HG02588 (cell line): ENCODE measurements around the gene RBPJ.
"Not testable (repeated sequence)": the region's sequence is repeated elsewhere in the genome, so short reads cannot be mapped to it uniquely, and the experiment has no call there.

ENCODE experiments used
- ATAC-seq: cut with Tn5 transposase; IDR thresholded peaks from one replicate; pipeline ENCODE4 v1.9.1; 2021; ENCODE audit warnings: mild to moderate bottlenecking, moderate library complexity; ENCODE audit not compliant: unreplicated experiment

Gene RBPJ

DNA sequence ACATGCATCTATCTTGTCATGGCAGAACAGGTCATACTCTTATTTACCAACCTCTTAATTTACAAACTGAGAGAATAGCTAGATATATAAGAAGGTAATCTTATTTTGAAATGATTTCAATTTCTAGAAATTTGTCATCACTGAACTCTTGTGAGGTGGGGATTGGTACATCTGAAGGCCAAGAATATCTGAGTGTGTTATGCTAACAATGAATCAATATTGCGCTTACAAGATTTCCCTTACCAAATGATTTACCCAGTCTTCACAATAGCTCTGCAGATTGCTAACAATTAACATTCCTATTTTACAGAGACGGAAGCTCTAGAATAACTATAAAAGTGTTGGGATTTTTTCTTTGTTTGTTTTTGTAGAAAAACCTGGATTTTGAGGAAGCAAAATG, 48.3 kb downstream of the RBPJ start:
- ATAC-seq = no peak

DNA sequence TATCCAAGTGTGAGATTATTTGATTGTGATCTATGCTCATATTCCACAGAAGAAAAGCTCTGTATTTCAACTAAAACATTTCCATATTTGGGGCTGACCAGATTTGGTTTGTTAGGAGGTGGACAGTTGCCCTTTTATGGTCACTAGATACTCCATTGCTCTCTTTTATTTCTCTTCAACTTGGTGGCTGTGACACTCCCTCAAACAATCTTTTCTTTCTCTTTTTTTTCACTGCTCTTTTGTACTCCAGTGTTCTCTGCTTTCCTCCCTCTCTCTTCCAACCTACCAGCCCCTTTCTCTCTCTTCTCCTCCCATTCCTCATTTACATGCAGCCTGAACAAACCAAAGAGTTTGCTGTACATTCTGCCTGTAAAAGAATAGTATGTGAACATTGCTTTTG, 48.8 kb downstream of the RBPJ start:
- no peak for ATAC-seq

DNA sequence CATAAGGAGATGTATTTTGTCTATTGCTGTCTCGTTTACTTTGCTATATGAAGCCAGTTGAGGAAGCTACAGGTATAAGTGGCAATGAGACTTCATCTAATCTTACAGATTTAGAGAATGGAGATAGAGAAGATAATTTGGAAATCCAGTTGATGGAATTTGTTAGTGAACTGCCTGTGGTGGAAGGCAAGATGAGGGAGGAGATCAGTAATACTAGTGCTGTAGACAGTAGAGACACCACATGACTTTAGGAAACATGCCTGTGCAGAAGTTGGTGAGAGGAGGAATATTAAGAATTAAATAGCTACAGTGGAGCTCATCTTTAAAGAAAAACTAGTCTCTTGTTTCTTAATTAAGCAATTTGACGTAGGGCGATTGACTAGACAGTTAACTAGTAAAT, 51.3 kb downstream of the RBPJ start:
- no peak for ATAC-seq

DNA sequence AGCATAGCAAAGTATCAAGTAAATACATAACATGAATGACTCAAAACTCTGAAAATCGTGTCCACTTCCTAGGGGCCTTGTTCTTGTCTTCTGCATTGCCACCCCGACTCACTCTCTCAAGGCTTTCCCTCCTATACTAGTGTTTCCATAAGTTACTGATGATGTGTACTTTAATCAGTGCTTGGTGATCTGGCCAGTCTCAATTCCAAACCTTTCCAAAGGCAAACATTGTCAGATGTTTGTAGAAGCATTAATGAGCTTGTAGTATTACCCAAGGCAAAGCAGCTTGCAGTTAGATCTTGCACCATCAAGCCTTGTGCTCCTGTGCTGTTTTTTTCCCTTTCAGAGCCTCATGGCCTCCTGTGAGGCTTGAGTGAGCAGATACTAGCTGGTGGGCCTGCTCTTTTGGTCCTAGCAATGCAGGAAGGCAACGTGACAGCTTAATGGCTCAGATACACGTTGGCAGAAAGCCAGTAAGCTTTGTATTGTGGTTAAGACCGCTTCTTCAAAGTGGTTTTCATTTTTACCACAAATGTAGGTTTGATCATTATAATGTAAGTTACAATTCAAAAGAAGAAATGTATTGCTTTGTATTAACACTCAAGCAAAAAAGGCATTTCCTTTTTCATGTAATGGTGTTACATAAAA, 51.8 kb downstream of the RBPJ start:
- peak; percentile 79 for ATAC-seq

DNA sequence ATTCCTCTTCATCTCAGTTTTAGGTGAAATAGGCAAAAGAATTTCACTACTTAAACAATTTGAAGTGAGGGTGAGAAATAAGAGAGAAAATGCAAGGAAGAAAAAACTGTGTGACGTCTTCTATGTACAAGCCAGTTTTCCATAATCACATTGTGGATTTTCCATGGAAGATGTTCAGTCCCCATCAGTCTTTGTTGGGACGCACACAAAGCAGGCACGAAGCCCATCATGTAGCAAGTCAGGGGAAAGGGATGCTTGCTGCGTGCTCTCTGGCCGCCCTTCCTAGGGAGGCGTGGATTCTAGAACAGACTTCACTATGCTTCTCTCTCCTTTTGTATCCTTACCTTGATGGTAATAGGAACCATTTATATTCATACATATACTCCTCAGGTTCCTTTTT, 54.7 kb downstream of the RBPJ start:
- no peak for ATAC-seq

DNA sequence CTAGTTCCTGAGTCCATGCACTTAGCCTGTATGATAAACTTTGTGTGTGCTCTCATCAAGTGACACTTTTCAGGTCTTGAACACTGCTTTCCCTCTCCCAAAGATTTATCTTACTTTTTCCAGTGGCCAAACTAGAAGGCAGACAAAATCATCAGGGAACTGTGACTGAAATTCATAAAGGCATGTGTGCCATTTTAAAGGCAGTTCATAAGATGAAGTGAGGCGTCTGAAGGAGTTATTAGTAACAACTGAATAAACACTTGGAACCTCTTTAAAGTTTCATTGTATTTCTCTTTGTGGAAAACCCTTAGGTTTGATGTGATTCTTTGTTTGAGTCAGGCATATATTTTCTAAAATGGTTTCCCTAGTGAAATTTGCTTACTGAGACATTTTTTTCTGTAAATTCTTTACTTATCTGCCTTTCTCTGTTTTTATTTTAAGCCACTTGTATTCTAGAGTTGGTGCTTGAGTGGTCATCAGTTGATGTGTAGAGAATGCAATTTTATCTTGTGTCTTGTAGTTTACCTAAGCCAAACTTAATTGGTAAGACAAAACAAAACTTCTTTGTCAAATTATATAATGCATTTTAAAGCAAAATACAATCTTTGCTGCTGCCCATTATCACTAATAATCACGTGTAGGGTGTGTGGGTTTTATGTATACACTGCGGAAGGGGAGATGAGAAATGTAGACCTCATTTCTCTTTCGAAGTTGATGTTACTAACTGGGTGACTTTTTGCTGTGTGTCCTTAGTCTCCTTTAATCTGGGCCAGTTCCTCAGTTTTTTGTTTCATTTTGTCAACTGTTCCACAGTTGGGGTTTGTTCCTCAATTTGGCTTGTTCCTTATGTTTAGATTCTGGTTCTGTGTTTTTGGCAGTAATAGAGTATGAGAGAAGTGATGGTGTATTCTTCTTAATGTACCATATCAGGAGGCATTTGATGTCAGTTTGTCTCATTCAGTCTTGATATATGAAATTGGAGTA, 56.8 kb downstream of the RBPJ start:
- no peak for ATAC-seq

DNA sequence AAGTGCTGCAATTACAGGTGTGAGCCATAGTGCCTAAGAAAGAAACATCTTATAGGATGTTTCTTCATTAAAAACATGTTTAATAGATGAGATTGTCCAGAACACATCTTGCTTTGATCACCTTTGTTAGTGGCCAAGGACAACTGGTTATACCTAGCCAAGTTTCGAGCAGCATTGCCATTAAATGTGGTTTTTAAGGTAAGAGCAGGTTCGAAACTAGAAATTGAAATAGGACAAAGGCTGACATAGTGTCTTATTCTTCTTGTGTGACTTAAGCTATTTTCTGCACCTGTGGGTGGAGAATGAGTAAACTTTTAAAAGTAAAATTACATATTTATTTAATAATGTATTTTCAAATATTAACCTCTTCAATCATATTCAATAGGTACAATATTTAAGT, 59.0 kb downstream of the RBPJ start:
- ATAC-seq = no peak

DNA sequence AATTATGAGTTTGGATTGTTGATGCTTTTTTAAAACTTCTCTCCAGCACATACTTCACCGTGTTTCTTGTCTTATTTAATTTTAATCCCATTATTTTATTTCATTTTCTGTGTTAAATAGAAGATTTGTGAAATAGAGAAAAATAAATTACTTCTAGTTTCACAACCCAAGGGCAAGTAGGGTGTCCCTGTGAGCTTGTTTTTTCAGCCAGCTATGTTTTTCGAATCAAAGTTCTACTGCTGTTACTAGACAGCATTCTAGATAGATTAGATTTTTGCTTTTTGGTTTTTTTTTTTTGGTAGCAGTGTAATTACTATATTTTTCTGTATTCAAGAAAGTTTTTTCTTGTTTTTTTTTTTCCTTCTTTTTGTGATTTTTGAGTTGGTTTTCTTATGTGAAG, 59.9 kb downstream of the RBPJ start:
- no peak for ATAC-seq

DNA sequence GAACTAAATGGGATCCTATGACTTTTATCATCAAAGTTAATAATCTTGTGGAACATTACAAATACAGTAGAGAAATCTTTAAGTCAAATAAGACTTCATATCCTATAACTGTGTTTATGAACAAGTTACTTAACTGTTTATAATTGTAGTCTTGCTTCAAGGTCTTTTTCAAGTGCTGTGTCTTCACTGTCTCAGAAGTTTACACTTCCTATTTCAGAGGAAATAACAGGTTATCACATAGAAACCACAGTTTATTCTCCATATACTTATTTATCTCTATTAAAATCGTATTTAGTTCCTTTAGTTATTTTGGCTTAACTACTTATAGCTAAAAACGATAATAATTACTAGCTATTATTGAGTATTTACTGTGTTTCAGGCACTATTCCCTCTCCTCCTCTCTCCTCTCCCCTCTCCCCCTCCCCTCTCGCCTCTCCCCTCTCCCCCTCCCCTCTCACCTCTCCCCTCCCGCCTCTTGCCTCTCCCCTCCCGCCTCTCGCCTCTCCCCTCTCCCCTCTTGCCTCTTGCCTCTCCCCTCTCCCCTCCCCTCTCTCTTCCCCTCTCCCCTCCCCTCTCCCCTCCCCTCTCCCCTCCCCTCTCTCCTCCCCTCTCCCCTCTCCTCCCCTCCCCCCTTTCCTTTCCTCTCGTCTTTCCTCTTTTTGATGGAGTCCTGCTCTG, 63.7 kb downstream of the RBPJ start:
- ATAC-seq = no peak

DNA sequence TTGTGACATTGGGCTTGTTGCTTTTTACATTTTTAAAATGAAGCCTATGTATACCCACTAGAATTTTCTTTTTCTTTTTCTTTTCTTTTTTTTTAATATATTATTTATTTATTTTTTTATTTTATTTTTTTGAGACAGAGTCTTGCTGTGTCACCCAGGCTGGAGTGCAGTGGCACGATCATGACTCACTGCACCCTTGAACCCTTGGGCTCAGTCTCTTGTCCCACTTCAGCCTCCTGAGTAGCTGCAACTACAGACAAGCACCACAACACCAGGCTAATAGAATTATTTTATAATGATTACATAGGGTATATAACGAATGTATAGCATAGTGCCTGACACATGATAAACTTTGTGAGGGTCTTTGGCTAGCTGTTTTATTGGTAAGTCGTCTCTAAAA, 64.9 kb downstream of the RBPJ start:
- ATAC-seq = no peak

DNA sequence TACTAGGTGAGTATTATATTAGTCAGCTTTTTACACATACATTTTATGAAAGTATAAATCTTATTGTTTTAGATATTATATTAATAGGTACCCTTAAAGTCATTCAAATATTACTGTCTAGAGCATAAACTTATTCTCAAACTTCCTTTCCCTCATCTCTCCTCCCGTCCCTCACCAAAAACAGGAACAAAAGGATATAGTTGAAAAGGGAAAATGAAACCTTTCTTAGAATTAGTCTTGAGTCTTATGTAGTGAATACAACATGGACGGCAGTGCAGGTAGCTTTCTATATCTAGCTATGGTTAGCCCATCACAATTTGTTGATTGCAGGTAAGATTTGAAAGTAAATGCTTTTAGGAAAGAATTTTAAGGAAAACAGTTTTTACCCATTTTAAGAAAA, 65.6 kb downstream of the RBPJ start:
- ATAC-seq = no peak

DNA sequence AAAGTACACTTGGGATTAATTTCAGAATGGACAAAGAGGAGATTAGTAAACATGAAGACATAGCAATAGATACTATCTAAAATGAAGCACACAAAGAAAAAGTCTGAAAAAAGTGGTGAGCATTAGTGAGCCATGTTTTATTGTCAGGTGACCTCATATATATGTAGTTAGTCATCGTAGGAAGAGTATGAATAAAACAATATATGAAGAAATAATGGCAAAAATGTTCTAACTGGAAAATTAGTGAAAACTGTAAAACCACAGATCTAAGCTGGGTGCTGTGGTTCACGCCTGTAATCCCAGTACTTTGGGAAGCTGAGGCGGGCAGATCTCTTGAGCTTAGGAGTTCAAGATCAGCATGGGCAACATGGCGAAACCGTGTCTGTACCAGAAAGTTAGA, 67.9 kb downstream of the RBPJ start:
- no peak for ATAC-seq

DNA sequence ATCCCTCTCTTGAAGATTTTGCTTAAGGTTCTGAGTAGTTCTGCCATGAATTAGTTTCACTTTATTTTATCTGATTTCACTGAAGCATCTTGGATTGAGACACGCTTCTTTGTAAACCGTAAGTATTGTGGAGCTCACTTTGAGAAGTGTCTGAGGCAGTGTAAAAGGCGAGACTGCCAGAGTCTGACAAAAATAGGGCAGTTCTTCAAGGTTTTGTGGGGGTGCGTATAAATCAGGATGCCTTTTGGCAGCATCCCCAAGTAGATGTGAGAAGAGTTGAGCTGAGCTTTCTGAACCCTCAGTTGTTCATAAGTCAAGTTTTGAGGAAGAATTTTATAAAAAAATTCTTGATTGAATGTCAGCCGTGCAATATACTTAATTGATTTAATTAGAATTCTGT, 76.3 kb downstream of the RBPJ start:
- no peak for ATAC-seq

DNA sequence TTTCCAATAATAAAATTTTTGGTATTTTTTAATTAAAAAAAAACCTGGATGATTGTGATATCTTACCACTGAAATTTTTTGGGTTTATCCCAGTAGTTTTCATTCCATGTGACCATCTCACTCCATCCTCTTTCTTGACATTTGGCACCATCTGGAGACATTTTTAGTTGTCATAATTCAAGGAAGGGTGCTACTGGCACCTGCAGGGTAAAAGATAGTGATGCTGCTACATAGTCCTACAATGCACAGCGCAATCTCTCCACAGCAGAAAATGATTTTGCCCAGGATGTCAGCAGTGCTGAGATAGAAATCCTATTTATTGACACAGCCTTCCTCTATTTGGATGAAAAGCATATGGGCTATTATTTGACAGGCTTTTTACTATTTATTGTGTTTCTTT, 79.3 kb downstream of the RBPJ start:
- no peak for ATAC-seq

DNA sequence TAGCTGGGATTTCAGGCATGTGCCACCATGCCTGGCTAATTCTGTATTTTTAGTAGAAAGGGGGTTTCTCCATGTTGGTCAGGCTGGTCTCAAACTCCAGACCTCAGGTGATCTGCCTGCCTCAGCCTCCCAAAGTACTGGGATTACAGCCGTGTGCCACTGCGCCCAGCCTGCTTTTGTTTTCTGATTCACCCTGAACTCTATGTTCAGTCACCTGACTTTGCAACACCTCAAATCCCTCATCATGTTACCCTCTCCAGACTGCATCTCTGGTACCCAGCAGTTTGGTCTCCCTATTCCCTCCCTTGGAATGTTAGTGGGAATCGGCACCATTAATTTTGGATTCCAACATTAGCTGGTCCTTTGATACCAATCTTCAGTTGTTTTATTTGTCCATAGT, 81.2 kb downstream of the RBPJ start:
- ATAC-seq = not testable (repeated sequence)

DNA sequence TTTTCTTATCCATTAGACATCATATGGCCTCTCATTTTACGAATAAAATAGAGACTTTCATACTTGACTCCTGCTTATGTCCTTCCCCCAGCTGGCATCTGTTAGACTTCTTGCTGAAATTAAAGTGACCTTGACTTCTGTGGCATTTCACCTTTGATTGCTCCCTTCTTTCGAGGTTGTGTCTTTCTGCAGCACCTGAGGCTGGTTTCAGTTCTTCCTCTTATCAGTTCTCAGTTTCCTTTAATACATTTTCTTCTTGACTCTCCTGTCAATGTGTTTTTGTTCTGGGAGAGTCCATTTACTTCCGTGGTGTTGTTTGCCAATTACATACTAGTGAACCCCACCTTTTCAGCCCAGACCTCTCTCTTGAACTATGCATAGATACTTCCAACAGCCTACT, 81.6 kb downstream of the RBPJ start:
- ATAC-seq = peak; percentile 74

DNA sequence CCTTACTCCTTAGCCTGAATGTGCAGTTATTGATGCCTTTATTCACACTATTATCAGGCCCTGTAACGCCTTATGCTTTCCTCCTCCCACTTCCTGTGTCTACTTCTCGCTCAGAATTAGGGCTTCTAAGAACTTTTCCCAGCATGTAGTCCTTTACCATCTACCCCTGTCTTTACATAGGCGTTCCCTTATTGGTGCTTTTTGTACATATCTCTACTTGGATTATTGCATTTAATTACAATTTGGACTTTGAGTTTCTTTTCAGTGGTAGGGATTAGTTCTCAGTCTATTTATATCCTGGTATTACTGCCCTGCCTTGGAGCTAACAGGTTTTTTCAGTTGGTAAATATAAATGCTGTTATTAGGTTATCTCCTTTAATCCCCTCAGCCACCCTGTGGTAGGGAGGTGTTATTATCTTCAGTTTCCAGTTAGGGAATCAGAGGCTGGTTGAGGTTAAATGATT, 84.0 kb downstream of the RBPJ start:
- ATAC-seq = no peak

DNA sequence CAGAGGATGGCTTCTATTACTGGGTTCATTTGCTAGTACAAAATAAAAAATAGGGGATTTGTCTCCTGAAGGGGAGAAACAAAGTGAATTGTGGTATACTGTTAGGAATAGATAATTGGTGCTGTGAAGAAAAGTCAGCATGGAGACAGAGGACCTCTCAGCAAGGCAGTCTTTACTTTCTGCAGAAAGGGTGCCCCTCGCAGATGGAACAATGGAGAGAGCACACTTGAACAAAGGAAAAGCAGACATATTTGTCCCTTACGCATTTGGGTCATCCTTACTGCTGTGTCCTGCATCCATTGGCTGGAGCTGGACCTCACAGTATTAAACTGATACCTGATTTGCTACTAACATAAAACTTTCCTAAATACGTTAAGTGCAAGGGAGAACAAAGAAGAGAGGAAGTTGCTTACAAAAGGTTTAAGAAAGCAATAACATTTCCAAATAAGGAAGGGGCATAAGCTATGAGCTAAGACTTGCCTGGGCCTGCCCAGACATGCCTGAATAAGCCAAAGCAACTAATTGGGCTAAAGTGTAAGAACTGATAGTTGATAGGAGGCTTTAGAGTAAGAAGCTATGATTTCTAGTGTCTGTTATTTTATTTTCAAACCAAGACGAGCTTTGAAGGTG, 85.6 kb downstream of the RBPJ start:
- ATAC-seq = no peak

DNA sequence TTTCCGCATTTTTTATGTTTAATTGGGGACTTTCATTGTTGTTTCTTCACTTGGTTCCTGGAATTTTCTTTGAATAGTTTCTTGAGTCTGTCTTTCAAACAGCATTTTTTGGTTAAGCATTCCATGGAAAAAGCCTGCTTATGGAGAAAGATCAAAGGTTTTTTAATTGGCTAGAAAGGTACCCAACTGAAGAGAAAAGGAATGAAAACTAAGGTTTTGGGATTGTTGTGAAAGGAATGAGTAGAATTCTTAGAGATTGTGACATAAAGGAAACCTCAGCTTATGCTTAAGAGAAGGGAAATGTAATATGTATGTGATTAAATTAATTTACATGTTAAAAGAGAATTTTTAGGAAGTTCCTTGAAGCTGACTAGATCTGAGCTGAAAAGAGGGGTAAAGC, 86.7 kb downstream of the RBPJ start:
- ATAC-seq = no peak

DNA sequence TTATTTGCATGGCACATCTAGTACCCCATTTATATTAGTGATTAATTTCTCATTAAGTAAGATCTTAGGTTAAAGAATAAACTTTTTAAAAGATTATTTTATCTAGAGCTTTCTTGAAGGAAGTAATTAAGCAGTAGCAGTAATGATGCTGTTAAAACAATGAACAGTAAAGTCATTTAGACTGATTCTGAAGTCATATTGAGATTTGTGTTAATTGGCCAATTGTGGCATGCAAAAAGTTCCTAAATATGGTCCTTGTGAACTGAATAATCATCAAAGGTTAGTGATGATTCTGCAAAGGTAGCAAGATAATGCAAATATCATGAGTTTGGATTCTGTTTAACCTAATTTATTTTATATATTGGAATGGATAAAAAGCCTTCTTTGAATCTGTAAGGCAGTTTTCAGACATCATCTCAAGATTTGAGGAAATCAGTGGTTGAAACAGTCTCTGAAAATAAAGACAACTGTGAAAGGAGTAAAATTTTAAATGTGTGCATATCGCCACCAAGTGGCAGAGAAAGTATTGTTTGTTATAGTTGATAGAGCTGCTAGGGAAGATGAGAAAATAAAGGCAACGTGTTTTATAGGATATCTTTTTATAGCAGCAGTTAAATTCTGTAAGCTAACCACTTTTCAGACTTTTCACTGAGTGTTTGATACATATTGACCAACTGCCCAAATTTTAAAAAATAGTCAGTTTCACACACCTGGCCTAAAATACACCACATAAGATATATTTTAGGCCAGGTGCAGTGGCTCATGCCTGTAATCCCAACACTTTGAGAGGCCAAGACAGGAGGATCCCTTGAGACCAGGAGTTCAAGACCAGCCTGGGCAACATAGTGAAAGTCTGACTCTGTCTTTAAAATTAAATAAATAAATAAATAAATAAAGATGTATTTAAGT, 89.8 kb downstream of the RBPJ start:
- no peak for ATAC-seq
